NCI-H2081 treated with DMSO at 0.1 percent for 48 hours (cell line): Measurements from ENCODE around the gene NCF4.

ENCODE experiments used
- DNase-seq: peaks from one replicate; lab custom pipeline; 2025; lab: John Stamatoyannopoulos, UW

NCF4 gene

DNA sequence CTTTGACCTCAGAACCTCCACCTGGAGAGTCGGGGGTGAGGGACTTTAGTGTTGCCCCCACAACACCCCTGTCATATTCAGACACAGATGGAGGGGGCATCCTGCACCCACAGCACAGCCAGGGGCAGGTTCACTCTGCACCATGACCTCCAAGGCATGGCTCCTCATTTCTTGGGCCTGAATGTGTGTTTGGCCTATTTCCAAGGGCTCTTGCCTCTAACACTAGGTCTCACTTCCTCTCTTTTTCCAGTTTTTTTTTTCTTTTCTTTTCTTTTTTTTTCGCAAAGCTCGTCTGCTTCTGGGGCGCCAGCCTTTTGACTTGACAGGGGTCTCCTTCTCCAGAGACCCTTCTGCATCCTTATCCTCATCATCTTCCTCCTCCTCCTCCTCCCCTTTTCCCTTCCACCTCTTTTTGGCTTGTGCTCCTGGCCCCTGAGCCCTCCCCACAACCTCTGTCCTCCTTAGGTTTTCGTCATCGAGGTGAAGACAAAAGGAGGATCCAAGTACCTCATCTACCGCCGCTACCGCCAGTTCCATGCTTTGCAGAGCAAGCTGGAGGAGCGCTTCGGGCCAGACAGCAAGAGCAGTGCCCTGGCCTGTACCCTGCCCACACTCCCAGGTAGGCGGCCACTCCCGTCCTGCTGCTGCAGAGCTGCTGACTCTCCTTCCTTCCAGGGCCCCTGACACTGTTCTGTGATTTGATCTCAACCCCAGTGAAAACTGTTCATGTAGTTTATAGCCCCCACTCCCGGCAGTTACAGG, 3.8 kb downstream of the NCF4 start:
- DNase-seq = no peak

DNA sequence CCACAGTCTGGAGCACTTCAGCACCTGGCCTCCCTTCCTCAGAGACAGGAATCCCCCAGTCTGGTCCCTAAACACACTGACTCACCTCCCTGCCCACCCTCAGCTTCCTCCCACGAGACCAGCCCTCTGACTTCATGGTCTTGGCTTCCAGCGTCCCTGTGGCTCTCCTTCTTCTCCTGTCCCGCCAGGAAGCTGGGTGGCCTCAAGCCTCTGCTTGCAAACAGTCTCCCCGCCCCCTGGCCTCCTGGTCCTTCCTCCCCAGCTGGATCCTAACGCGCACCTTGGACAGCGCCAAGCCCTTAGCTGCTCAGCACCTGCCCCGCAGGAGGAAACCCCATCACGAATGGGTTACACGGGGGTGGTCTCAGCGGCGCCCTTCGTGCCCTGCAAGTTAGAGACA, 4.5 kb downstream of the NCF4 start:
- DNase-seq = no peak

DNA sequence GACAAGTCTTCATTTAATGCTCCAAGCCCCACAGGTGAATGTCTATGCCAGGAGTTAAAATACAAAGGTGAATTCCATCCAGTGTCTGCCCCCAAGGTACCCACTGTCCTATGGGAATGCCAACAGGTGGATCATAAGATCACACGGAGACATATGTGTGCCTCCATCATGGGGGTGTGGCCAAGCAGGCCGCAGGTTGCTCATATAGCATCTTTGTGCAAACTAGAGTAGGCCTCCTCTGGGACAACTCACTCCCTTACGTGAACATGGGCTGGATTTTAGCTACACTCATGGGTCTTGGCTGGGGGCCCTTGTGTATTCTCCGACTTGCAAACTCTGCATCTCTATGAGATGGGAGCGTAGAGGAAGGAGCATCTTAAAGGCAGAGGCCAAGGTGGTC, 6.9 kb downstream of the NCF4 start:
- no peak for DNase-seq

DNA sequence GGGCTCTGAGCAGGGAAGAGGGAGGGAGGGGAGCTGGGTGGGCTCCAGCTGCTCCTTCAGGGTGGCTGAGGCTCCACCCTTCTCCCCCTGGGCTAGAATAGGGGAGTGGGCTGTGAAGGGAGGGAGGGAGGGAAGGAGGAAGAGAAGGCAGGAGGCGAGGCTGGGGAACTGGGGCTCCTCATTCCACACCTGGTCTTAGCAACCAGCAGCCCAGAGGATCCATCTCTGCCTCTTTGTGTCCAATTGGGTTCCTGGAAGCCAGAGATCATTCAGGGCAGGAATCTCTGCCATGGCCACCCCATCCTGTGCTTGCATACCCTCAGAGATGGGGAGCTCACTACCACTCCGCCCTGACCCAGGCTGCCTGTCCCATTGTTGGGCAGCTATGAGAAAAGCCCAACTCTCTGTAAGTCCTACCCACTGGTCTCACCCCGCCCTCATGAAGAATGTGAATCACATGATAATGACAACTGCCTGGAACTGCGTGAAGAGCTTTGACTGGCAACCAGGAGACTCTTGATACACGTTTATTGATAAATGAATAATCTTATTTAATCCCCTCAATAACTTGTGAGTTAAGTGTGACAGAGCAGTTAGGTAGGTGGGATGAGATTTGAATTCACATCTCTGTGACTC, 7.9 kb downstream of the NCF4 start:
- no peak for DNase-seq

DNA sequence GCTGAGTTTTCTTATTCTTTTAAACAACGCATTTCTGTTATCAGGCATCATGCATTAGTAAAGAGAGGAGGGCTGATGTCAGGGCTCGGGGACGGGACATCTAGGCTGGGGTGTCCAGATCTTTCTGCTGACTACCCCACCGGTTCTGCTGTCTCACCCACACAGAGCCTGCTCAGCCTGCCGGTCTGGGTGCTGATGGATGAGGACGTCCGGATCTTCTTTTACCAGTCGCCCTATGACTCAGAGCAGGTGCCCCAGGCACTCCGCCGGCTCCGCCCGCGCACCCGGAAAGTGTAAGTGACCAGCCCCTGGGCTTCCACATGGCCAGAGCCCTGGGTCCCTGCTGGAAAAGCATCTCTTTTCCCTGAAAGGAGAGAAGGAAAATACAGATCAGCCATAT, 9.4 kb downstream of the NCF4 start:
- DNase-seq = no peak

DNA sequence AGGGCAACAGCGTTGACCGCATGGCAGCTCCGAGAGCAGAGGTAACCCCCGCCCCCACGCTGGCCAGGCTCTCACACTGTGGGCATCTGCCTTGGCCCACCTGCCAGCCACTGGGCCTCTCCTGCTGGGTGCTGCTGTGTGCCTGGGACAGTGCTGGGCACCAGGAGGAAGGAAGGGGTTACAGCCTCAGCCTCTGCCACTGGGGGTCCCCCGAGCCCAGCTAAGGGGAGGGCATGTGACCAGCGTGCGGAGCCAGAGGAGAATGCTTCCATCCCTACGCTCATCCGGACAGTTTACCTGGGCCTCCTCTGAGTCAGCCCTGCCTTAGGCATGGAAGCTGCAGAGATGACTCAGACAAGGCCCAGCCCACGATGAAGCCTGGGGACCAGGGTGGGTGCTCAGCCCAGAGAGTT, 10.9 kb downstream of the NCF4 start:
- no peak for DNase-seq

DNA sequence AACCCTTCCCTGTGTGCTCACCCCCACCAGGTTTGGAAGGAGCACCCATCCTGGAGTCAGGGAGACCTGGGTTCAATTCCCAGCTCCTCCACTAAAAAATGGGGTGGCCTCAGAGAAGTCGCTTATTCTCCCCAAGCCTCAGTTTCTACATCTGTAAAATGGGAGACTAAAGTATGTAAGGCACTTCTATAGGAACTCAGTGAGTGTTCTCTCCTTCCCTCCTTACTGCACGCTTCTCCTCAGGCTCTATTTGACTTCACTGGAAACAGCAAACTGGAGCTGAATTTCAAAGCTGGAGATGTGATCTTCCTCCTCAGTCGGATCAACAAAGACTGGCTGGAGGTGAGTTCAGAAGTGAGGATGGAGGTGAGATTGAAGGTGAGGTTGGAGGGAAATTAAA, 11.3 kb downstream of the NCF4 start:
- no peak for DNase-seq

DNA sequence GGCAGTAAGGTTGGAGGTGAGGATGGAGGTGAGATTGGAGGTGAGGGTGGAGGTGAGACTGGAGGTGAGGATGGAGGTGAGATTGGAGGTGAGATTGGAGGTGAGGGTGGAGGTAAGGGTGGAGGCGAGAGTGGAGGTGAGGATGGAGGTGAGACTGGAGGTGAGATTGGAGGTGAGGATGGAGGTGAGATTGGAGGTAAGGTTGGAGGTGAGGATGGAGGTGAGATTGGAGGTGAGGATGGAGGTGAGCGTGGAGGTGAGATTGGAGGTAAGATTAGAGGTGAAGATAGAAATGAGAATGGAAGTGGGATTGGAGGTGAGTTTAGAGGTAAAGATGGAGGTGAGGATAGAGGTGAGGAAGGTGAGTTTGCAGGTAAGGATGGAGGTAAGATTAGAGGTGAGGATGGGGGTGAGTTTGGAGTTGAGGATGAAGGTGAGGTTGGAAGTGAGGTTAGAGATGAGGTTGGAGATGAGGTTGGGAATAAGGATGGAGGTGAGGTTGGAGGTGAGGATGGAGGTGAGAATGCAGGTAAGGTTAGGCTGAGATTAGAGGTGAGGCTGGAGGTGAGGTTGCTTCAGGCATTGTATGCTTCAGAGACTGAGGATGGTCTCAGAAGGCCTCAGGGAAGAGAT, 12.2 kb downstream of the NCF4 start:
- DNase-seq = no peak

DNA sequence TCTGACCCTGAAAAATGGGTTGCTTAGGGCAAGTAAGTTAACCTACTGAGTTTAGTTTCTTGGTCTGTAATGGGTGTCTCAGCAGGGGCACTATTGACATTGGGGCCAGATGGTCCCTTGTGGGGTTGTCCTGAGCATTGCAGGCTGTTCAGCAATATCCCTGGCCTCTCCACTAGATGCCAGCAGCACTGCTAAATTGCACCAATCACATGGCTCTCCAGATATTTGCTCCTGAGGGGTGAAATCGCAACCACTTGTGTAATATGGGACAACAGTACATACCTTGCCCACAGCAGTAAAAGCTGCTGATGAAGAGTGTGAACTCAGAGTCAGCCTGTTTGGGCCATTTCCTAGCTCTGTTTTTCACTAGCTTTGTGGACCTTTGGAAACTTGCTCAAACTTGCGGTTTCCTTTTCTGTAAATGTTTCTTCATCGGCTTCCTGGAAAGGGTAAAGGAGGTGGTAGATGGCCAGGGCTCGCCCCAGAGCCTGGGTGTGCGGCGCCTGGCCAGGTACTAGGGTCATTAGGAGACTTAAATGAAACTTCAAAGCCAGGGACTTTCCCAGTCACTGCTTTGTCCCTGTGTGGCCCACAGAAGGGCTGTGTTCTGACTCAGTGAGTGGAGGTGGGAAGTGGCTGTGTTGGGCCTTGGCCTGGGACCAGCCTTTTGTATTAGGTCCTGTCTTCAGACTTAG, 13.0 kb downstream of the NCF4 start:
- DNase-seq = no peak

DNA sequence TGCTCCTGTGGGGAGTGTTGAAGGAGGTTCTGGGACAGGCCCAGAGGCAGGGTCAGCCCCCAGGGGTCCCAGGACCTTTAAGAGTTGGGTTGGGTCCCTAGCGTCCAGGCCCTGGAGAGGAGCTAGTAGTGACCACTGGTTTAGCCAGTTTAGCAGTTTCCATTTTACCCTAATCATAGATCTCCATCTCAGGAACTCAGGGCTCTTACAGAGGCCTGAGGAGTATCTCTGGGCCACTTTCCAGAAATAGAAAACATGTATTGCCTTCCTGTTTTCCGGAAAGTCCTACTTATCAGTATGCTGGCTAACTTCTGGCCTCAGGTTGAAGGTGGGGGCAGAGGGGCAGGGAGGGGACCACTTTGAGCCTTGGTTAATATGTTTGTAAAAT, 13.5 kb downstream of the NCF4 start:
- DNase-seq = no peak

DNA sequence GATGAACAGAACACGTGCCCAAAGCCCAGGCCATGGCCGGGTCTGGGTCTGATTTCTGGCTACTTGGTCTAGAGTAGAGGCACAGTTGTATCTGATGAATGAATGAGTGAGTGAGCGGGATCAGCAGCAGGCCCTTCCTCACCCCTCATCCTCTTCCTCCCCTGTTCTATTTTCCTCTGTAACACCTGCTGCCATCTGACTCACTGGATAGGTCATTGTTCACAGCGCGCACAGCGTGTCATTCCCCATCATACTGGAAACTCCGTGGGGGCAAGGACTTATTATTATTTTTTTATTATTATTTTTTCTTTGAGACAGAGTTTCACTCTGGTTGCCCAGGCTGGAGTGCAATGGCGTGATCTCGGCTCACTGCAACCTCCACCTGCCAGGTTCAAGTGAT, 13.9 kb downstream of the NCF4 start:
- DNase-seq = no peak

DNA sequence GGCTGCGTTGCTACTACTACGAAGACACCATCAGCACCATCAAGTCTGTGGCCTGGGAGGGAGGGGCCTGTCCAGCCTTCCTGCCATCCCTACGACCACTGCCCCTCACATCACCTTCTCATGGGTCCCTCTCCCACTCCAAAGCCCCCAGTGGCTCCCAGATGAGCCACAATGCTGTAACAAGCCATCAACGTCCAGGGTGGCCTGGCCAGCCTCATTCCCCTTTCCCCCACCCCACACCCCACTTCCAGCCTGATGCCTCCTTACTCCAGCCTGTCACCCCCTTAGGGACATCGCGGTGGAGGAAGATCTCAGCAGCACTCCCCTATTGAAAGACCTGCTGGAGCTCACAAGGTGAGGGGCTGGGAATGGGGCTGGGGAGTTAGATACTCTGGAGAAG, 14.9 kb downstream of the NCF4 start:
- no peak for DNase-seq

DNA sequence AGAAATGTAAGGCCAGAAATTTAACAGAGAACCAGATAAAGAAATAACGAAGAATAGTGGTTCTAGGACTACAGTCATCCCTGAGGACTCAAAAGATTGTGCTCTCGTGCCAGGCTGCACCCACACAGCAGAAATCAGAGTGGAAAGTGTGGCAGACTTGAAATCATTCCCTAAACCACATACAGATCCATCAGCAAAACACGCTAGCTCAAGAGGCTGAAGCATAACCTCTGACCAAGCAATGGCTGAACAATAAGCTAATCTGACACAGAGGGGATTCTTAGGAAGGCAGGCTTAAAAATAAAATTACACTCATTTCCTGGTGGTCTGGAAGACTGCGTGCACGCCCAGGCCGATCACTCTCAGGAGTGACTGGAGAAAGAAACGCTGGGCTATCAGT, 19.0 kb downstream of the NCF4 start:
- no peak for DNase-seq

DNA sequence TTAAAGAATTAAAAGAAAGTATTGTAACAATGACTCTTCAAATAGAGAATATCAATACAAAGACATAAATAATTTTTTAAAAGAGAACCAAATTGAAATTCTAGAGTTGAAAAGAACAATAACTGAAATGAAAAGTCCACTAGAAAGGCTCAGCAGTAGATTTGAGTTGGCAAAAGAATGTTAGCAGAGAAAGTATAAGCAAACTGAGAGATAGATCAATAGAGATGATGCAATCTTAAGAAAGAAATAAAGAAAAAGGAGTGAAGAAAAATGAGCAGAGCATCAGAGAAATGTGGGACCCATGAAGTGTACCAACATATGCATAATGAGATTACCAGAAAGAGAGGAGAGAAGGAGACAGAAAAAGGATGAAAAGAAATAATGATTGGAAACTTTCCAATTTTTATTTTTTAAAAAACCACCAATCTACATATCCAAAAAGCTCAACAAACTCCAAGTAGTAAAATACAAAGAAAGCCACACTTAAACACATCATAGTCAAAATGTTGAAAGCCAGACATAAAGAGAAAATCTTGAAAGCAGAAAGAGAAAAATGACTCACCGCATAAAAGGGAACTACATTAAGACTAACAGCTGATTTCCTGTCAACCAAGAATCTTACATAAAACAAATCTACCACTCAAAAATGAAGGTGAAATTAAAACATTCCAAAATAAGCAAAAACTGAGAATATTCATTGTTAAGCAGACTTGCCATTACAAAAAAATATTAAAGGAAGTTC, 20.9 kb downstream of the NCF4 start:
- DNase-seq = no peak

DNA sequence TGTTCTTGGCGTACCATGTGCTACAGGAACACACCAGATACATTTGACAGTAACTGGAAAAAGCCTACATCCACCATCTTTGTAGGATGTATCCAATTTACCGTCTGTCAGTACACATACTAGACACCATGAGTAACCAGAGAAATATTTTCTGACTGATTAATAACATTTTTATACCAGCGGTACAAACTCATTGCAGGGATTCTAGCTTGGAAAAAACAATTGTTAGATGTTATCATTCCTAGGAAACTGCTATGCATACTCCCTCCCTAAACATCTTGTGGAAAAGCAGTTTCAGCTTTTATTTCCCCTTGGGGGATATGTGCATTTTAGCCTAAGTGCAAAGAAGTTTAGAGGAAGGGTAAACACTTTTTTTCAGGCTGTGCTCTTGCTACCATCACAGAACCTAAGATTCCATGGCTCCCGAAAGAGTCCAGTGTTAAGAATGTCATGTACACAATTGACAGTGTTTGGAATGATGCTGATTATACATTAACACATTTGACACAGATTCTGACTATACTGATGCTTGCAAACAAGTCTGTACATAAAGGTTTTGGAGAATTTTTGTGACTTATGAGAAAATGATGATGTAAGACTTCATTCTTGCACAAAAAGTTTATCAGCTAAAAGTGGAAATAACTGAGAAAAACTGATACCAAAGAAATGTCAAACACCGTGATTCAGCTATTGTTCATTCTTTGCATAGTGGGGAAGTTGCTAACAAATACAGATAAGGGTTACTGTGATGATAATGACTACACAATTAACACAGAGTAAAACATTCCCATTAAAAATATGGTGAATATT, 23.7 kb downstream of the NCF4 start:
- DNase-seq = no peak

DNA sequence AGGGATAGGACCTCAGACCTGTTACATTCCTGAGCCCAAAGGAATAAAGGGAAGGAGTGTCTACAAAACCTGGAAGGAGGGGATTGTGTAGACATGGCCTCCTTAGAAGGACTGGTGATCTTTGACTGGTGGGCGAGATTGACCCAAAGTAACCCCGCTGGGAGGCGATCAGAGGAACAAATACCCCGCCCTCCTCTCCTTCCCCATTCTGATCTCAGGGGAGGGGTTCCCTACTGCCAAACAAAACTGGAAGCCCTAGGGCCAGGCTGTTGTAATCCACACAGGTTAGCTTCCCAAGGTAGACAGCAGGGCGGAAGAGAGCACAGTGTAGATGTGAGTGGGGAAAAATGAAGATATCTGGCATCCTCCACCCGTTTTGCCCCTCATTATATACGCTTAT, 24.7 kb downstream of the NCF4 start:
- no peak for DNase-seq

DNA sequence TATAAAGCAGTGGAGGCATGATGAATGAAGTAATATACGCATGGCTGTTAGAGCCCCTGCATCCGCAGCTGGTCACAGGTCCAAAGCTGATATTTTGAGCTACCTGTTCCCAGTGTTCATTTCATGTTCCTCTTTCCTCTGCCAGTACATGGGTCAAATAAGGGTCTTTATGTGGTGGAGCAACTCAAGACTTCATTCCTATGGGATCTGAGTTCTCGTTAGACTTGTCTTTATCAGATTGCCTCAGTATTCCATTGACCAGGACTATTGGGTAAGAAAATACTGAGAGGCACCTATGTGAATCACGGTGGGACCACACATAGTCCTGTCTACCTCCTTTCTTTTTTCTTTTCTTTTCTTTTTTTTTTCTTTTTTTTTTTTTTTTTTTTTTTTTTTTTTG, 25.2 kb downstream of the NCF4 start:
- DNase-seq = no peak

DNA sequence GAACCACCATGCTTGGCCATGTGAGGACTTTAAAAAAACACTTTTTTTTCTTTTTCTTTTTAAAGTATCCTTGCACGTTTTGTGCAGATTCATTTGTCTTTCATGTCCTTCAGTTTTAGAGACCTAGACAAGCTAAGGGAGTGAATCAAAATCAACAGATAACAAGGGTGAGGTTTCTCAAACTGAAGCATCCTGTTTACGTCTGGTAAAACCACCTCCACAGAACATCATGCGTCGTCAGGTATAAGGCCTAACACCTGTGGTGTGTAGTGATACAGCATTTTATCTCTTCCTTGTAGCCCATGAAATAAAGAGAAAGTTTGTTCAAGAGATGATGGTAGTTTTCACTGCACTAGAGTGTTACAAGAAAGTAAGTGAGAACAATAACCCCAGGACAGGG, 26.4 kb downstream of the NCF4 start:
- DNase-seq = no peak

DNA sequence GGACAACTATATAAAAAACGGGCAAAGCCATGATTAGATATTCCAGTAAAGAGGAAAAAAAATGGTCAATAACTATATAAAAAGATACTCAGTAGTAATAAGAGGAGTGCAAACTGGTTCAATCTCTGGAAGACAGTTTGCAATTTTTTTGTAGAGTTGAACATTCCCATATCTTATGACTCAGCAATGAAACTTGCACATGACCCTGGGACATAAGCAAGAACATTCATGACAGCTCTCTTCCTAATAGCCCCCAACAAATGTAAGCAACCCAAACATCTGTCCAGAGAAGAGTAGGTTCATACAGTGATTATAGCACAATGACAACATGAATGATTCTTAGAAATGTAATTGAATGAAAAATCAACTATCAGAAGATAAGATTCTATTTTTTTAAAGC, 30.8 kb downstream of the NCF4 start:
- no peak for DNase-seq

DNA sequence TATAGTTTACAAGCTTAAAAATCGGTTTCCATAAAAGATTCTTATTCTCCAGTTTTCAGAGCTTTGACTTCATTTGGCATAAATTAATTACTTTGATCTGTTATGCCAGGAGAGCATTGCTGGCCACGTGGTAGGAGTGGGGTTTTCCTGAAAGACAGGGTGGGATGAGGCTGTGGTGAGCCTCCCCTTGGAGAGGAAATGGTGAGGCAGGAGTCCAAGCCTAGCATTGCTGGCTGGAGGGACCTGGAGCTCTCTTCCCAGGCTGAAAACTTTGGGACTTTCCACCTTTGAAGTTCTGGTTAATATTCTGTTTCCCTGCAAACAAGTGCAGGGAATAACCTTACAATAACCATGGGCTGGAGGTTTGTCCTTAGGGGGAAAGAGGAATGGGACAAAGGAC, 31.5 kb downstream of the NCF4 start:
- no peak for DNase-seq

DNA sequence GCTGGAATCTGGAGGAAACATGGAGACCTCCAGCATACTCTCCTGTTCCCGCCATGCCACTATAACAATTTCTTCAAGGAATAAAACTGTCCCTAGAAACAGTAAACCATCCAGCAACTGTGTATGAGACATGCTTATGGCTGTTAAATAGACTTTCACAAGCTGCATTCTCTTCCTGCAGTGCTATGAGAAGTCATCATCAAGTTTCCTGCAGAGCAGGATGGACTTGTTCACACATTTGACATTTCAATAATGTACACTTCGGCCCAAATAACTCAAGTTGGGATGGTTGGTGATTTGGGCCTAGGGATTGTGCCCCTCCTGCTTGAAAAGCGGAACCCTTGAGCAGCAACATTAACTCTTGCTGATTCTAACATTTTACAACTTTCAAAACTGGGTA, 32.5 kb downstream of the NCF4 start:
- no peak for DNase-seq
